RKO (cell line): ENCODE results near the gene ATG4C.
"Not testable (repeated sequence)": the region's sequence is repeated elsewhere in the genome, so short reads cannot be mapped to it uniquely, and the experiment has no call there.

Source experiments
- DNase-seq: peaks from one replicate; pipeline ENCODE4 v3.0.0-alpha.2; 2016; ENCODE audit warnings: low spot score

The ATG4C gene

DNA sequence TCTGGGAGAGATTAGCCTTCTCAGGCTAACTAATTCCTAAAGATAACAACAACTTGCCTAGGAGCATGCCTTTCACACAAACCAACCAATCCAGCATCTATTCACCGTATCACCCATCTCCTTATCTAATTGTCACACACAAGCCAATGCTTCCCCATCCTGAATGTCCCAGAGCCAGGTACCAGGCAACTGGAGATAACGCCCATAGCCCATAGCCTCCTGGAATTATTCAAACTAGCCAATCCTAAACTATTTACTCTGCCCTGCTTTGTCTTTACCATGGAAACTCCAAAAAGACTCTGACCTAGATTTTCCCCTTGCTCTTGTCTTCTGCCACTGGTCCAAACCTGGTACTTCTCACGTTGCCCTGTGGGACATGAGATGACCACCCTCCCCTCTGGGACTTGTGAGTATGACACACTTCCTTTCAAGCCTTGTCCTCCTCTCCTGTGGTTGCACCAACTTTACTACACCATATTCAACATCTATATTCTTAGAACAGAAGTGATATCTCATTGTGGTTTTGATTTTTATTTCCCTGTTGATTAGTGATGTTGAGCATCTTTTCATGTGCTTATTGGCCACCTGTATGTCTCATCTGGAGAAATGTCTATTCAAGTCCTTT is 8.8 kb upstream of the ATG4C start:
- DNase-seq, result no peak

GRCh38 chr1:62778208-62778607 is 5.7 kb upstream of the ATG4C start:
- DNase-seq, result no peak

GRCh38 chr1:62781841-62782543 is 1.9 kb upstream of the ATG4C start:
- no peak for DNase-seq

DNA sequence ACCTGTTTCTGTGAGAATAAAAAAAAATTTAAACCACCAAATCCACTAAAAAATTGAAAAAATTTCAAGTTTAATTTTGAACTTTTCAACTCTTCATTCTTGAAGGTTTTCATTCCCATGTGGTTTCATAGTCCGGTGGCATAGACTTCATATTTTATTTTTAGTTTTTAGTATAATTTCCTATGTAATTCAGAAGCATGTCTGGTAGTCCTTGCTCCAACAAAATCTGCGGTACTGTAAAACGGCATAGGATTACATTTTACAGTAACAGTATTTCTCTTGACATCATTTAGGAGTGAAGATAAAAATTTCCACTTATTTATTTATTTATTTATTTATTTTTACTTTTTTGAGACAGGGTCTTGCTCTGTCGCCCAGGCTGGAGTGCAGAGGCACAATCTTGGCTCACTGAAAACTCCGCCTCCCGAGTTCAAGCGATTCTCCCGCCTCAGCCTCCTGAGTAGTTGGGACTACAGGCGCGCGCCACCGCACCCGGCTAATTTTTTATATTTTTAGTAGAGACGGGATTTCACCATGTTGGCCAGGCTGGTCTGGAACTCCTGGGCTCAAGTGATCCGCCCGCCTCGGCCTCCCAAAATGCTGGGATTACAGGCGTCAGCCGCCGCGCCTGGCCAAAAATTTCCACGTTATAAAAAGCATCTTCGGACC is 1.3 kb upstream of the ATG4C start:
- not testable (repeated sequence) for DNase-seq

GRCh38 chr1:62784509-62785365 is 805 bp downstream of the ATG4C start:
- peak; percentile 57 for DNase-seq

DNA sequence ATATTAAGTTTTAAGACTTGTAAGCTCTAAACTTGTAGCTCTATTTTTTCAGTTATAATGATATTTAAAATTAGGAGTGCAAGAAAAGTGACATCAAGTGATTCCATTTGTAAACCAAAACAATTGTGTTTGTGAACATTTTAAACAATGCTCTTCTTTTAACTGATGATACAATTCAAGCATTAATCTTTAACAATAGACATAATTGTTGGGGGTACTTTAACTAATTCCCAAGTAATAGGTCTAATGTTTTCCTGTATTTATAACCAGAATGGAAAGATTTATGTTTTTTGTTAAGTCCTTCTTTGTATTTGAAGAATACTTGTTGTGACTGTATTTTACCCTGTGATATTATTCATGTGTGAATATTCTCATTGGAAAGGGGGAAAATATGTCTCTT is 6.8 kb downstream of the ATG4C start:
- no peak for DNase-seq

DNA sequence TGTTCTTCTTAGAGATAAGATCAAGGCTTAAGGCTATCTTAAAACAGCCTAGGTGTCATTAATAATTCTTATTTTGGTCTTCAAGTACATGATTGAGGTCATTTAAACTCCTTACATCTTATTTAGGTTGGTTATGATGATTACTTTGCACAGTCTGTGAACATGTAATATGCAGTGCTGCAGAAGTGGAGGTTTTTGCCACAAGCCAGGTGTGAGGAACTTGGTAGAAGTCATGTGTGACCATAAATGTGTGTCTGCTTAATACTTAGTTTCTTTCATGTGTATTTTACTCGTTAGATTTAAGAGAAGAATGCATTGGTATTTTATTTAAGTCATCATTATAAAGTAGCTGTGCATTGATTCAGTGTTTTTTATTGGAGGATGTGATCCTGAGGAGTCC is 10.1 kb downstream of the ATG4C start:
- DNase-seq, result no peak

DNA sequence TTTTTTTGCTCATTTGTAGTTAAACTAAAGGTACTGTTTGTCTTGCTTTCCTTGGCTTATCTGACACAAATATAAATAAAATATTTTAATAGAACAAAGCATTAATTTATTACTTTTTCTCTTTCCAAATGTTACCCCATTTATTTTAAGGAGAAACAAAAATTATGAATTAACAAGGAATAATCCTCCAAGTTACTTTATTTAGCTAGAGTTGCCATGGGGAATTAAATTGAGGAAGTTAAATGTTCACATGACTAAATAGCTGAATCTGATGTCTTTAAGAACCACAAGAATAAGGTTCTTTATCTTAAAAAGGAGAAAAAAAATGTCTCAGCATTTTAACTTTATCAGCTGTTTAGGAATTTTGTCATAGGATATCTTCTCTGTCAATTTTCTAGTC is 12.3 kb downstream of the ATG4C start:
- DNase-seq, result no peak

GRCh38 chr1:62799688-62800087 is 15.8 kb downstream of the ATG4C start:
- DNase-seq, result no peak

DNA sequence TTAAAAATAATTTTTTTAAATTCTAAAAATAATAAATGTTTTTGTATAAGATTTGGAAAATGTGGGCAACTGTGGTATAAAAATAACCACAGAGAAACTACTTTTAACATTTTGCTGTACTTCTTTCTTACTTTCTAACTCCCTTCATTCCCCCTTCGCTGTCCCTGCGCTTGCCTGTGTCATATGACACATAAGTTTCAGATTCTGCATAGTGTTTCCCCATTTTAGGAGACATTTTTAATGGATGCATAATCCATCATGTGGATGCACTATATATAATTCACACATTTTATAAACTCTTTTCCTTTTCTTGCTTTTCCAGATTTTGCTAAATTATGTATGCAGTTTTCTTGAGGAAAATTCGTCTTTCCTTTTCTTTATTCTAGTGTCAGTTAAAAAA is 16.3 kb downstream of the ATG4C start:
- no peak for DNase-seq

- no peak for DNase-seq
Observed at GRCh38 chr1:62800825-62801306, 16.9 kb downstream of the ATG4C start.

- DNase-seq, result no peak
Observed at GRCh38 chr1:62809788-62810187, 25.9 kb downstream of the ATG4C start.

GRCh38 chr1:62810420-62811274 is 26.7 kb downstream of the ATG4C start:
- DNase-seq, result no peak

GRCh38 chr1:62823556-62823955 is 39.6 kb downstream of the ATG4C start:
- DNase-seq, result no peak

- no peak for DNase-seq
Observed at GRCh38 chr1:62826901-62827300, 43.0 kb downstream of the ATG4C start.

DNA sequence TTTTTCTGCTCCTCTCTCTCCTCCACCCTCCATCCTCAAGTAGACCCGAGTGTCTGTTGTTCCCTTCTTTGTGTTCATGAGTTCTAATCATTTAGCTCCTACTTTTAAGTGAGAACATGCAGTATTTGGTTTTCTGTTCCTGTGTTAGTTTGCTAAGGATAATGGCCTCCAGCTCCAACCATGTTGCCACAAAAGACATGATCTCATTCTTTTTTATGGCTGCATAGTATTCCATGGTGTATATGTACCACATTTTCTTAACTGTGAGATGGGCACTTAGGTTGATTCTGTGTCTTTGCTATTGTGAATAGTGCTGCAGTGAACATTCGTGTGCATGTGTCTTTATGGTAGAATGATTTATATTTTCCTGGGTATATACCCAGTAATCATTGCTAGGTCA is 43.9 kb downstream of the ATG4C start:
- not testable (repeated sequence) for DNase-seq

GRCh38 chr1:62832276-62832675 is 48.3 kb downstream of the ATG4C start:
- DNase-seq, result no peak

DNA sequence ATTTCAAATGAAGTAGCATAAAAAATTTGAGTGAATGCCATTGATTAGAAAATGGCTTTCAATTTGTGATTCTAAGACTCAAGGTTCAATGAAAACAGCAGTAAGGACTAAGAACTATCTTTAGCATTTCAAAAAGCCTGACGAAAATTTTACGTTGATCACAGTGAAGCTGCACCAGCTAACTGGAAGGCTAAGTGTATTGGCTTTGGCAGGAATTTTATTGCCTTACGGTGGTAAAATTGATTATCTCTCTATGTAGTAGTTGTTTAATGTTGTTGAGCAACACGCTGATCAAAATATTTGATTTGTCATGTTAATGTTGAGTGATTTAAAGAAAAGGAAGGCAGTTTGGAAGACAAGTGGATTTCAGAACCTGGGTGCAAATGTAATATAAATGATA is 49.6 kb downstream of the ATG4C start:
- DNase-seq, result no peak

DNA sequence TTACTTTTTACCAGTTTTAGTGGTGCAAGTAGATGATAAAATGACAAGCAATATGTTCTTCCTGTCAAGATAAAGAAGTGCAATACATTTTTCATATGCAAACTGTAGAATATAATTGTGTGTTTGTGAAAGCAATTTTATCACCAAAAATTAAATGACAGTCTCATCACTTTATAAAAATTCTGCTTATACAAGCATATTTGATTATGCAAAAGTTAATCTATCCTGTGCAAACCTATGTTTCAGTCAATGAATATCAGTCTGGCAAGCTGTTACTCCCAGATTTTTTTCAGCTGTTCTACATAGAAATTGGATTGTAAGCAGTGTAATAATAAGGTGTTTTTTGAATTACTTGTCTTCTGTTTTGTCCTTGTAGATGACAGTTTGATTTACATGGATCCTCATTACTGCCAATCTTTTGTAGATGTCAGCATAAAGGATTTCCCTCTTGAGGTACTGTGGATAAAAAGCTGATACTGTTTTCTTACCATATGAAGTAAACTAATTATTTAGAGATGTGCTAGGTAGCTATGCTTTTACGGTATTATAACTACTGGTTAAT is 50.5 kb downstream of the ATG4C start:
- DNase-seq, result no peak

- DNase-seq, result no peak
Observed at GRCh38 chr1:62836856-62837540, 53.1 kb downstream of the ATG4C start.
